ENCODE measurements around the gene ZAP70.

DNA sequence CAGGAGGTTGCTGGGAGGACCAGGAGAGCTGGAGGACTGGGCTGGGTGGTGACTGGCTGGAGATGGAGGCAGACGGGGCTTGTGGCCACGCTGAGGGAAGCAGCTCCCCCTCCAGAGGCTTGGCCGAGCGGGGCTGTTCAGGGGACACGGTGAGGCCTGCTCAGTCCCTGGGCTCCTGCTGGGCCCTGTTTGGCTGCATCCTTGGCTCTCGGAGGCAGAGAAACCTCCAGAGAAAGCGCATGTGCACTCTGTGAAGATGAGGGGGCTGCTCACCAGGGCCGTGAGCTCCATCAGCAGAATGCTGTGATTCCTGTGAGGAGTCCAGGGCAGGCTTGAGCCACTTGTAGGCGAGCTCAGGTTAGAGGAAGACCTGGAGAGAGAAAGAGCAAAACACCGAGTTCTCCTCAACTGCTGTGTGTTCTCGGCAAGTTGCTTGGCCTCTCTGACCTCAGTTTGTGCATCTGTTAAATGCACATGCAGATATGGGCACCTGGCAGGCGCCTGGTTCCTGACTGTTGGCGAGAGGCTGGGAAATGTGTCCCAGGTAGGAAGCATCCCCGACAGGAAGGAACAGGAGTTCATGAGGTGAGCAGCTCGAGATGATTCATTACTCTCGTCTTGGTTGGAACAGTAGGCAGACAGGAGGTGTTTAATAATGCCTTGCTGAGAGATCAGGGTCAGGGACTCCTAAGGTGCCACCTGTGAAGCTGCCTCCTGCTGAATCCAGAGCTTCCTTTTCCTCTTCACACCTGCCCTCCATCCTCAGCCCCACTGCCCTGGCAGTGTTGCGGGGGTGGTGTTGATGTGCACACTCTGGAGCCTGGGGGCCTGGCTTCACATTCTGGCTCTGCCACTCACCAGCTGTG is 941 bp downstream of the ZAP70 start:
- TF ChIP-seq, protein P1, sequence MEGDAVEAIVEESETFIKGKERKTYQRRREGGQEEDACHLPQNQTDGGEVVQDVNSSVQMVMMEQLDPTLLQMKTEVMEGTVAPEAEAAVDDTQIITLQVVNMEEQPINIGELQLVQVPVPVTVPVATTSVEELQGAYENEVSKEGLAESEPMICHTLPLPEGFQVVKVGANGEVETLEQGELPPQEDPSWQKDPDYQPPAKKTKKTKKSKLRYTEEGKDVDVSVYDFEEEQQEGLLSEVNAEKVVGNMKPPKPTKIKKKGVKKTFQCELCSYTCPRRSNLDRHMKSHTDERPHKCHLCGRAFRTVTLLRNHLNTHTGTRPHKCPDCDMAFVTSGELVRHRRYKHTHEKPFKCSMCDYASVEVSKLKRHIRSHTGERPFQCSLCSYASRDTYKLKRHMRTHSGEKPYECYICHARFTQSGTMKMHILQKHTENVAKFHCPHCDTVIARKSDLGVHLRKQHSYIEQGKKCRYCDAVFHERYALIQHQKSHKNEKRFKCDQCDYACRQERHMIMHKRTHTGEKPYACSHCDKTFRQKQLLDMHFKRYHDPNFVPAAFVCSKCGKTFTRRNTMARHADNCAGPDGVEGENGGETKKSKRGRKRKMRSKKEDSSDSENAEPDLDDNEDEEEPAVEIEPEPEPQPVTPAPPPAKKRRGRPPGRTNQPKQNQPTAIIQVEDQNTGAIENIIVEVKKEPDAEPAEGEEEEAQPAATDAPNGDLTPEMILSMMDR (optimal IDR thresholded peaks at IDR 0.05 in 1 of 3, IDR thresholded peaks at IDR 0.05 in 1 of 3, conservative IDR thresholded peaks at IDR 0.05 in 1 of 3; ENCODE audit: extremely low read depth in 1 of 3, insufficient read depth in 2 of 3, low read length in 3 of 3): no peak
- no peak for TF ChIP-seq EZH2 (IDR thresholded peaks at IDR 0.05; ENCODE audit: low read length)

Measured in keratinocyte (primary cell).